Keratinocyte (primary cell): ENCODE measurements around the gene FGB. TPM values are rescaled to one million over a fixed set of nuclear protein-coding genes. Genes with fewer than 3 reads are reported as not detected.

ENCODE experiments used
- DNase-seq: peaks from one replicate; pipeline ENCODE4 v3.0.0-alpha.2; 2011; ENCODE audit warnings: low read depth, missing footprints, low spot score
- FAIRE-seq: peaks from 2 replicates; lab custom pipeline; 2011; peaks lifted over from hg19 to GRCh38; lab: Jason Lieb, UNC
- H2AFZ ChIP-seq: 2 replicates; pipeline ENCODE4 v1.6.0; 2012; ENCODE audit warnings: low read length, control low read depth, inconsistent platforms; ENCODE audit not compliant: control insufficient read depth
- H3K27ac ChIP-seq: 2 replicates; pipeline ENCODE4 v1.5.1; 2011; ENCODE audit warnings: low read length; ENCODE audit not compliant: control insufficient read depth, insufficient read depth
- H3K27me3 ChIP-seq: 3 replicates; pipeline ENCODE4 v1.6.0; 2011; ENCODE audit warnings: low read length; ENCODE audit not compliant: control insufficient read depth, insufficient read depth; ENCODE audit errors: extremely low read depth
- H3K36me3 ChIP-seq, 2 experiments: 2 replicates in 1 of 2; 3 replicates in 1 of 2; pipeline ENCODE4 v1.5.1; 2011; ENCODE audit warnings: low read length in 2 of 2, mild to moderate bottlenecking in 1 of 2; ENCODE audit not compliant: control insufficient read depth in 2 of 2, insufficient read depth in 2 of 2; ENCODE audit errors: extremely low read depth in 1 of 2
- H3K4me1 ChIP-seq: 3 replicates; pipeline ENCODE4 v1.5.1; 2011; ENCODE audit warnings: low read length; ENCODE audit not compliant: control insufficient read depth, insufficient read depth; ENCODE audit errors: extremely low read depth
- H3K4me2 ChIP-seq: 3 replicates; pipeline ENCODE4 v1.6.0; 2011; ENCODE audit warnings: low read depth, low read length; ENCODE audit not compliant: control insufficient read depth, insufficient read depth; ENCODE audit errors: extremely low read depth
- H3K4me3 ChIP-seq, 3 experiments: fragments of 200-600 bp in 1 of 3; sonication (generic) in 1 of 3; 2 replicates in 2 of 3; 3 replicates in 1 of 3; pipeline ENCODE4 v1.5.1; 2011 to 2016; ENCODE audit warnings: low read length in 3 of 3, mild to moderate bottlenecking in 3 of 3, control low read depth in 2 of 3, inconsistent platforms in 1 of 3, low read depth in 1 of 3, mixed read lengths in 1 of 3, mixed run types in 1 of 3, moderate library complexity in 1 of 3; ENCODE audit not compliant: control insufficient read depth in 2 of 3, insufficient read depth in 2 of 3; ENCODE audit errors: extremely low read depth in 1 of 3
- H3K79me2 ChIP-seq: 2 replicates; pipeline ENCODE4 v1.6.0; 2012; ENCODE audit warnings: low read length; ENCODE audit not compliant: control insufficient read depth, insufficient read depth
- H3K9ac ChIP-seq: 3 replicates; pipeline ENCODE4 v1.6.0; 2011; ENCODE audit warnings: low read length; ENCODE audit not compliant: control insufficient read depth, insufficient read depth; ENCODE audit errors: extremely low read depth
- H3K9me1 ChIP-seq: 3 replicates; pipeline ENCODE4 v1.6.0; 2011; ENCODE audit warnings: low read length; ENCODE audit not compliant: control insufficient read depth, insufficient read depth; ENCODE audit errors: extremely low read depth
- H3K9me3 ChIP-seq: 2 replicates; pipeline ENCODE4 v1.5.1; 2012; ENCODE audit warnings: low read depth, low read length; ENCODE audit not compliant: control insufficient read depth
- H4K20me1 ChIP-seq: 3 replicates; pipeline ENCODE4 v1.6.0; 2011; ENCODE audit warnings: low read length; ENCODE audit not compliant: control insufficient read depth, insufficient read depth; ENCODE audit errors: extremely low read depth
- CTCF ChIP-seq, 3 experiments: IDR thresholded peaks in 1 of 3; conservative IDR thresholded peaks in 1 of 3; optimal IDR thresholded peaks in 1 of 3; 2 replicates in 2 of 3; 3 replicates in 1 of 3; pipeline versions ENCODE3 to v1.5.1; 2011; ENCODE audit warnings: low read length in 3 of 3, mild to moderate bottlenecking in 3 of 3, moderate library complexity in 2 of 3, control low read depth in 1 of 3, inconsistent platforms in 1 of 3; ENCODE audit not compliant: insufficient read depth in 2 of 3; ENCODE audit errors: extremely low read depth in 1 of 3
- EZH2 ChIP-seq: IDR thresholded peaks from one replicate; pipeline ENCODE4 v1.6.1; 2012; ENCODE audit warnings: inconsistent platforms, mild to moderate bottlenecking, low read length, moderate library complexity
- dilution Hi-C: fragments of 300-500 bp; cut with MboI; formaldehyde crosslinking; loops from one replicate; pipeline ENCODE4 v1.7.0; 2020; ENCODE audit warnings: low sequenced_read_pairs; ENCODE audit not compliant: extremely low pct_ligation_motif_present
- polyA plus RNA-seq, 5 experiments: library from polyadenylated mRNA; depleted of rRNA in 3 of 5; stranded (reverse) in 3 of 5; stranded (forward) in 1 of 5; unstranded in 1 of 5; fragments of >200 nt; gene quantifications; 1 replicate in 1 of 5; 2 replicates in 3 of 5; 3 replicates in 1 of 5; pipeline versions ENCODE4 v1.2.1 to v1.2.3, GENCODE V29; 2011 to 2012; ENCODE audit warnings: missing spikeins in 2 of 5, low read depth in 1 of 5, low replicate concordance in 1 of 5

Gene FGB
- polyA plus RNA-seq, 1 donor (not counting 4 experiments of a cell fraction or from before 2014, with no cell fraction given): not detected

- H3K79me2 ChIP-seq: no peaks in the 10 kb centered on the region
- peaks cover 3% of the 10 kb centered on the region for H3K27me3 ChIP-seq
- no peaks in the 10 kb centered on the region for H3K36me3 ChIP-seq
- FAIRE-seq: no peak
- H2AFZ ChIP-seq: no peak overlapping the region
- dilution Hi-C loops: no loop called here
- H3K9ac ChIP-seq: no peak overlapping the region
- no peaks in the 10 kb centered on the region for H4K20me1 ChIP-seq
- H3K9me3 ChIP-seq: no peaks in the 10 kb centered on the region
- H3K4me3 ChIP-seq: no peak overlapping the region
- no peak overlapping the region for H3K27ac ChIP-seq
- H3K4me1 ChIP-seq: no peaks in the 10 kb centered on the region
- no peak overlapping the region for H3K4me2 ChIP-seq
- TF ChIP-seq CTCF (optimal IDR thresholded peaks at IDR 0.05 in 1 of 3, IDR thresholded peaks at IDR 0.05 in 1 of 3, conservative IDR thresholded peaks at IDR 0.05 in 1 of 3; ENCODE audit: extremely low read depth in 1 of 3, insufficient read depth in 2 of 3, low read length in 3 of 3) (no peak), EZH2 (no peak)
- no peak for DNase-seq
- H3K9me1 ChIP-seq: no peaks in the 10 kb centered on the region
These were observed 25.4 kb downstream of the FGB start for GRCh38 chr4:154588198-154588597.

GRCh38 chr4:154589296-154590197 lies 26.7 kb downstream of the FGB start:
- Histone ChIP-seq H3K9ac (no peak overlapping the region), H3K9me3 (no peaks in the 10 kb centered on the region), H3K4me3 (no peak overlapping the region), H3K4me1 (no peaks in the 10 kb centered on the region), H2AFZ (no peak overlapping the region), H4K20me1 (no peaks in the 10 kb centered on the region), H3K9me1 (no peaks in the 10 kb centered on the region), H3K36me3 (no peaks in the 10 kb centered on the region), H3K4me2 (no peak overlapping the region), H3K27ac (no peak overlapping the region), H3K27me3 (peaks cover 3% of the 10 kb centered on the region), H3K79me2 (no peaks in the 10 kb centered on the region)
- TF ChIP-seq EZH2 (no peak), CTCF (optimal IDR thresholded peaks at IDR 0.05 in 1 of 3, IDR thresholded peaks at IDR 0.05 in 1 of 3, conservative IDR thresholded peaks at IDR 0.05 in 1 of 3; ENCODE audit: extremely low read depth in 1 of 3, insufficient read depth in 2 of 3, low read length in 3 of 3) (no peak)
- DNase-seq: no peak
- no peak for FAIRE-seq
- dilution Hi-C loops: no loop called here
